Astrocyte (in vitro differentiated cells and primary cell): ENCODE measurements around the gene TRPM4.

Experiments used
- EZH2 ChIP-seq: IDR thresholded peaks from 2 replicates; pipeline ENCODE4 v1.6.1; 2012; ENCODE audit warnings: mild to moderate bottlenecking, low read length, inconsistent platforms; ENCODE audit not compliant: insufficient read depth
- TF ChIP-seq, protein P1 (sequence below): IDR thresholded peaks from 2 replicates; pipeline ENCODE4 v1.5.1; 2011; ENCODE audit warnings: low read depth, mild to moderate bottlenecking, inconsistent platforms, low read length, moderate library complexity; ENCODE audit not compliant: insufficient read depth

- no peak for TF ChIP-seq EZH2
- TF ChIP-seq, protein P1, sequence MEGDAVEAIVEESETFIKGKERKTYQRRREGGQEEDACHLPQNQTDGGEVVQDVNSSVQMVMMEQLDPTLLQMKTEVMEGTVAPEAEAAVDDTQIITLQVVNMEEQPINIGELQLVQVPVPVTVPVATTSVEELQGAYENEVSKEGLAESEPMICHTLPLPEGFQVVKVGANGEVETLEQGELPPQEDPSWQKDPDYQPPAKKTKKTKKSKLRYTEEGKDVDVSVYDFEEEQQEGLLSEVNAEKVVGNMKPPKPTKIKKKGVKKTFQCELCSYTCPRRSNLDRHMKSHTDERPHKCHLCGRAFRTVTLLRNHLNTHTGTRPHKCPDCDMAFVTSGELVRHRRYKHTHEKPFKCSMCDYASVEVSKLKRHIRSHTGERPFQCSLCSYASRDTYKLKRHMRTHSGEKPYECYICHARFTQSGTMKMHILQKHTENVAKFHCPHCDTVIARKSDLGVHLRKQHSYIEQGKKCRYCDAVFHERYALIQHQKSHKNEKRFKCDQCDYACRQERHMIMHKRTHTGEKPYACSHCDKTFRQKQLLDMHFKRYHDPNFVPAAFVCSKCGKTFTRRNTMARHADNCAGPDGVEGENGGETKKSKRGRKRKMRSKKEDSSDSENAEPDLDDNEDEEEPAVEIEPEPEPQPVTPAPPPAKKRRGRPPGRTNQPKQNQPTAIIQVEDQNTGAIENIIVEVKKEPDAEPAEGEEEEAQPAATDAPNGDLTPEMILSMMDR: no peak
Measured at GRCh38 chr19:49155005-49155819, 2.4 kb upstream of the TRPM4 start, which contains the start of gene HRC.
